ENCODE measurements around the gene KCNJ15. TPM values are rescaled to one million over a fixed set of nuclear protein-coding genes. Genes with fewer than 3 reads are reported as not detected.

KCNJ15 gene
- total RNA-seq, result 1 to 10 TPM in 1 of 4 donors, not detected in 3; 5.8 TPM

DNA sequence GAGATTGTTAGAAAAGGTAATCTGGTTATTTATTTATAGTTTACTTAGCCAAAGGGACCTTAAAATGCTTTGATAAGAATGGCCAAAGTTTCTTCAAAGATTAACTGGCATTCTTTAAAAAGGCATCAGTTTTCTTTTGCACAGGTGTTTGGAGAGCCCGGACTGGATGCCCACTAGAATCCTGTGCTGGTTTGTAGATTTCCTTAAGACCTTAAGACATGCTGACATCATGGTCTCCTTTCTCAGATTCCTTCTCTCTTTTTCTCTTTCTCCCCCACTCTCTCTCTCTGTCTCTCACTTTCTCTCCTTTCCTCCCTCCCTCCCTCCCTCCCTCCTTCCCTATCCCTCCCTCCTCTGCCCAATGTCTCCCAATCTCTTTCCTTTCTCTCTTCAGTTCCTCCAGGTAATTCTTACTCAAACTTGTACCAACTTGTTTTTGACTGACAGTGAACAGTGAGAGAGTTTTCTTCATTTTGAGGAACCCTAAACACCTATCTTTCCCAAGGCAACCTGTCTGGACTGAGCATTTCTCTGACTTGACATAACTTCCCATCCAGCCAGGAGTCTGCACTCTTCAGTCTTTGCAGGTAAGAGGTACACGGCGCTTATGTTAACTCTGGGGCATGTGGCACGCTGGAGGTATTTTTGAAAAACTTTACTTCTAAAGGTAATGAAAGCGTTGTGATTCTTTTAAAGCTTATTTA, at the start of gene KCNJ15:
Gene KCNJ15 (plus strand): TSS at position 393 of the 704 bp plus-strand sequence. CDS start 42,271 bp downstream, outside the sequence.
- no peaks in the 10 kb centered on the region for H3K4me1 ChIP-seq
- no peaks in the 10 kb centered on the region for H3K9me3 ChIP-seq
- no peaks in the 10 kb centered on the region for H3K27me3 ChIP-seq
- no peak within 1 kb of the TSS for H3K4me3 ChIP-seq
- no peaks in the 10 kb centered on the region for H3K36me3 ChIP-seq
- TF ChIP-seq POLR2A (IDR thresholded peaks at IDR 0.05), result no peak
- TF ChIP-seq, protein P1, sequence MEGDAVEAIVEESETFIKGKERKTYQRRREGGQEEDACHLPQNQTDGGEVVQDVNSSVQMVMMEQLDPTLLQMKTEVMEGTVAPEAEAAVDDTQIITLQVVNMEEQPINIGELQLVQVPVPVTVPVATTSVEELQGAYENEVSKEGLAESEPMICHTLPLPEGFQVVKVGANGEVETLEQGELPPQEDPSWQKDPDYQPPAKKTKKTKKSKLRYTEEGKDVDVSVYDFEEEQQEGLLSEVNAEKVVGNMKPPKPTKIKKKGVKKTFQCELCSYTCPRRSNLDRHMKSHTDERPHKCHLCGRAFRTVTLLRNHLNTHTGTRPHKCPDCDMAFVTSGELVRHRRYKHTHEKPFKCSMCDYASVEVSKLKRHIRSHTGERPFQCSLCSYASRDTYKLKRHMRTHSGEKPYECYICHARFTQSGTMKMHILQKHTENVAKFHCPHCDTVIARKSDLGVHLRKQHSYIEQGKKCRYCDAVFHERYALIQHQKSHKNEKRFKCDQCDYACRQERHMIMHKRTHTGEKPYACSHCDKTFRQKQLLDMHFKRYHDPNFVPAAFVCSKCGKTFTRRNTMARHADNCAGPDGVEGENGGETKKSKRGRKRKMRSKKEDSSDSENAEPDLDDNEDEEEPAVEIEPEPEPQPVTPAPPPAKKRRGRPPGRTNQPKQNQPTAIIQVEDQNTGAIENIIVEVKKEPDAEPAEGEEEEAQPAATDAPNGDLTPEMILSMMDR (IDR thresholded peaks at IDR 0.05), result no peak
- no peak for DNase-seq
- H3K27ac ChIP-seq, result no peak within 1 kb of the TSS

DNA sequence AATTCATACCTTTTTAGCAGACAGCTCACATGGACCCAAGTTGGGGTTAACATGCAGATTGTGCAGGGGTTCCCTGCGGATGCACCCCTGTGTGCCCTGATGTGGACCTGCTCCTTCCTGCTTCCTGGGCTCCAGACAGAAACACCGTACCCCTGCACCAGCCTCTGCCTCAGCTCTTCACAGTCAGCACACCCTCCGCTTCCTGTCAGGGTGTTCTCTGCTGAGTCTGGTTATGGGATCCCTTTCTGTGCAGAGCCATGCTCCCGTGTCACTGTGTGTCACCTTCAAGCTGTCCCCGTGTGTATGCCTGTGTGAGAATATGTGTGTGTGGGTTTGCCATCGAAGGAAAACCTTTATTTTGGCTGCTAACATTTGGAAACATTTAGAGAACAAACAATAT, 48.7 kb upstream of the KCNJ15 start:
- TF ChIP-seq, protein P1 (IDR thresholded peaks at IDR 0.05), result no peak
- no peak for TF ChIP-seq POLR2A (IDR thresholded peaks at IDR 0.05)
- Histone ChIP-seq H3K27ac (no peak overlapping the region), H3K4me1 (no peaks in the 10 kb centered on the region)

DNA sequence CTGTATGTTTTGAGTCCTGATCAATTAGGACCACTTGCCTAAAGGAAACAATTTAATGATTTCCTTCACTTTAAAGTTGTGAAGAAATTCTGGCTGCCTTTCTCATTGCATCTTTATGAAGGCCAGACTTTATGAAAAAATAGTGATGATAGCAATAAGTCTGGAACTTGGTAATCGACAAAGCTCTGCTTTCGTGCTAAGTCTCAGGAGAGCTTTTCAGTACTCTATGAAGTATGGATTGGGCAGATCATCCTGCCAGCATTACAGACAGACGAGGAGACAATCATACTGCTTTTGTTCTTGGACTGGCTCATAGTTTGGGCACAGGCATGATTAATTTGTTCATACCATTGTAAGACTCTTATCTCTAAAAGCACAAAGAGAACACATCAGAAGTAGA, 45.5 kb upstream of the KCNJ15 start:
- no peak overlapping the region for H3K27ac ChIP-seq
- no peak for DNase-seq
- no peaks in the 10 kb centered on the region for H3K36me3 ChIP-seq
- H3K27me3 ChIP-seq, result no peaks in the 10 kb centered on the region
- H3K9me3 ChIP-seq, result no peaks in the 10 kb centered on the region
- H3K4me1 ChIP-seq, result no peaks in the 10 kb centered on the region
- TF ChIP-seq, protein P1 (IDR thresholded peaks at IDR 0.05), result no peak
- TF ChIP-seq POLR2A (IDR thresholded peaks at IDR 0.05), result no peak
- H3K4me3 ChIP-seq, result no peak overlapping the region

More for the DNA sequence above, 48.7 kb upstream of the KCNJ15 start:
- H3K4me3 ChIP-seq, result no peak overlapping the region
- no peaks in the 10 kb centered on the region for H3K27me3 ChIP-seq
- H3K36me3 ChIP-seq, result no peaks in the 10 kb centered on the region
- H3K9me3 ChIP-seq, result no peaks in the 10 kb centered on the region
- no peak for DNase-seq

DNA sequence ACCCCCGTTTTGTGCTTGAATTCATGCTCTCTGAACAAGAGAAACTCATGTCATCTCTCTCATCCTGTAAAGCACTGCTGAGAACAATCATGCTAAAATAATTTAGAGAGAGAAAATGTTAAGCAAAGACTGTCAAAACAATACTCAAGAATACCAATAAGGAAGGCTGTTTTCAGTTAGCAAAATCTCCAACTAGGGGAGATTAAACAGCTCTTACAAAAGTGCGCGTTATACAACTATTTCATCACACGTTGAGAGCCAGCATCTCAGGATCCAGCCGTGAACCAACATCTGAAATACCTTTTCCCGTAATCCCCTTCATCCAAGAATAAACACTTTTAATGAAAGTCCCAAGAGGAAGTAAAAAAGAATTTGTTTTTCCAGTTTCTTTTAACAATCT, 44.1 kb upstream of the KCNJ15 start:
- Histone ChIP-seq H3K9me3 (no peaks in the 10 kb centered on the region), H3K4me3 (no peak overlapping the region), H3K36me3 (no peaks in the 10 kb centered on the region), H3K27me3 (no peaks in the 10 kb centered on the region), H3K27ac (no peak overlapping the region), H3K4me1 (no peaks in the 10 kb centered on the region)
- TF ChIP-seq, protein P1 (IDR thresholded peaks at IDR 0.05), result no peak
- no peak for TF ChIP-seq POLR2A (IDR thresholded peaks at IDR 0.05)
- no peak for DNase-seq

DNA sequence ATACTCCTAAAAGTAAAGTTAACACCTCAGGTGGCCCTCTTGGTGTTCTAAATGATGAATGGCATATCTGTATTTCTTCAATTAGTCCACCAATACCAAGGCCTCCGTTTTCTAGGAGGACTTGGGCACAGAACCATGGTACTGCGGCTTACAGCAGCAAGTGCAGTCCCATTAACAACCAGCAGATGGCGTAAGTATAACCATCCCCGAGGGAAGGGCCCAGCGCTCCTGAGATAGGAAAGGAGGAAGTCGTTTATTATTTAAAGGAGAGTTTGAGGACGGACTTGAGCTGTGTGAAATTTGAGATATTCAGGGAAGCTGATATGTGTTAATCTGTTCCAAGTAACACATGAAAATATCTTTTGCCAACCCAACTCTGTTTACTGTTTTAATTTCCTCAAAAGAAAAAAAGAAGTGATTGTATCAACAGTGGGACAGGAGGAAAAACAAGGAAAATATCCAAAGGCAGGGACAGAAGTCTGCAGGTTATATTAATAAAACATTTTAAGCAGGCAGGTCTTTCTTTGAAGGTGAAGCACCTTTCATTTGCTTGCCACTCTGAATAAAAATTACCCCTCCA, 37.7 kb upstream of the KCNJ15 start:
- H3K9me3 ChIP-seq, result peaks cover 0 to 10% (median under 1%) of the 10 kb centered on the region in 4 donors
- TF ChIP-seq, protein P1 (IDR thresholded peaks at IDR 0.05), result peak; percentile 58 to 92 (median 82)
- TF ChIP-seq POLR2A (IDR thresholded peaks at IDR 0.05), result no peak
- no peak overlapping the region for H3K4me3 ChIP-seq
- peak in 2 of 3 donors; percentile 49 to 84 for DNase-seq
- no peaks in the 10 kb centered on the region for H3K4me1 ChIP-seq
- H3K36me3 ChIP-seq, result no peaks in the 10 kb centered on the region
- H3K27me3 ChIP-seq, result no peaks in the 10 kb centered on the region
- H3K27ac ChIP-seq, result no peak overlapping the region

Data from Peyer's patch (tissue), 4 donors.